Panc1 (cell line): ENCODE measurements around the gene BCAS3. TPM values are rescaled to one million over a fixed set of nuclear protein-coding genes. Genes with fewer than 3 reads are reported as not detected.

Experiments
- ATAC-seq: fragments of 200-7000 bp; cut with Tn5 transposase; 2 replicates; pipeline ENCODE4 v1.9.1; 2020; ENCODE audit warnings: mild to moderate bottlenecking, moderate library complexity
- BruUV-seq: library from RNA; stranded (reverse); fragments of 400-500 nt; replicated peaks from 2 replicates; lab custom pipeline; 2021; lab: Mats Ljungman, UMichigan
- CTCF ChIA-PET: fragments of 300-600 bp; sonication (Branson Sonifier 250); formaldehyde crosslinking; loops from one replicate; lab custom pipeline; 2022; ENCODE audit warnings: antibody characterized with exemption; lab: Charles Lee
- POLR2A ChIA-PET: fragments of 300-600 bp; sonication (Branson Sonifier 250); formaldehyde crosslinking; loops from one replicate; lab custom pipeline; 2022; ENCODE audit warnings: antibody characterized with exemption; lab: Charles Lee
- DNase-seq: peaks from one replicate; pipeline ENCODE4 v3.0.0-alpha.2; 2010; ENCODE audit warnings: low read depth, low spot score
- H3K27ac ChIP-seq: 2 replicates; pipeline ENCODE4 v1.5.1; 2011; ENCODE audit warnings: mild to moderate bottlenecking, low read length, inconsistent platforms
- H3K27me3 ChIP-seq: fragments of 200-500 bp; sonication (Bioruptor generic); 2 replicates; pipeline ENCODE4 v1.6.0; 2014; ENCODE audit warnings: low read length, inconsistent platforms; ENCODE audit not compliant: control insufficient read depth, insufficient read depth
- H3K36me3 ChIP-seq: fragments of 200-500 bp; sonication (Bioruptor generic); 2 replicates; pipeline ENCODE4 v1.5.1; 2014; ENCODE audit warnings: inconsistent platforms, mild to moderate bottlenecking, low read length, moderate library complexity; ENCODE audit not compliant: control insufficient read depth, insufficient read depth
- H3K4me1 ChIP-seq: 2 replicates; pipeline ENCODE4 v1.5.1; 2011; ENCODE audit warnings: inconsistent platforms, mild to moderate bottlenecking, low read length, moderate library complexity; ENCODE audit not compliant: control insufficient read depth, insufficient read depth
- H3K4me3 ChIP-seq, 2 experiments: 2 replicates each; pipeline ENCODE4 v1.5.1; 2011 to 2012; ENCODE audit warnings: low read depth in 2 of 2, low read length in 2 of 2, mild to moderate bottlenecking in 2 of 2, inconsistent platforms in 1 of 2, moderate library complexity in 1 of 2
- H3K9me3 ChIP-seq: fragments of 200-500 bp; sonication (Bioruptor generic); 2 replicates; pipeline ENCODE4 v1.5.1; 2014; ENCODE audit warnings: low read depth, mild to moderate bottlenecking, inconsistent platforms, low read length, moderate library complexity; ENCODE audit not compliant: control insufficient read depth, insufficient read depth
- CTCF ChIP-seq: fragments of 450-650 bp; IDR thresholded peaks from 2 replicates; pipeline ENCODE4 v1.5.1; 2017; ENCODE audit warnings: mild to moderate bottlenecking
- SIN3A ChIP-seq: IDR thresholded peaks from 2 replicates; pipeline ENCODE4 v1.6.1; 2012; ENCODE audit warnings: low read depth, mild to moderate bottlenecking, low read length, moderate library complexity, borderline replicate concordance; ENCODE audit not compliant: insufficient read depth
- TCF7L2 ChIP-seq: IDR thresholded peaks from 2 replicates; pipeline ENCODE4 v1.6.1; 2011; ENCODE audit warnings: mild to moderate bottlenecking, low read depth, low read length, inconsistent platforms
- in situ Hi-C: cut with HindIII; loops from 2 replicates; pipeline ENCODE4 v1.10.0; 2016; ENCODE audit warnings: low sequenced_read_pairs, low pct_unique_long_range_greater_than_20kb
- intact Hi-C: fragments of 100-400 bp; cut with micrococcal nuclease; formaldehyde crosslinking; loops from one replicate; pipeline ENCODE4 v1.10.0; 2022; ENCODE audit not compliant: unreplicated experiment
- total RNA-seq: library from RNA; stranded (reverse); gene quantifications from one replicate; pipeline ENCODE4 v1.2.1, GENCODE V29; 2021; ENCODE audit not compliant: unreplicated experiment
- TF ChIP-seq, protein P1 (sequence below), 2 experiments: IDR thresholded peaks; 2 replicates each; pipeline ENCODE4 v1.6.1; 2011 to 2012; ENCODE audit warnings: low read depth in 2 of 2, control low read depth in 1 of 2, low read length in 1 of 2, mild to moderate bottlenecking in 1 of 2, moderate library complexity in 1 of 2; ENCODE audit not compliant: insufficient read depth in 1 of 2

Gene BCAS3
- total RNA-seq, 1 experiment from 2014 or later = 9.3 TPM

- Histone ChIP-seq H3K27ac (no peak overlapping the region), H3K27me3 (no peaks in the 10 kb centered on the region), H3K9me3 (no peaks in the 10 kb centered on the region), H3K4me1 (no peaks in the 10 kb centered on the region), H3K36me3 (no peaks in the 10 kb centered on the region), H3K4me3 (no peak overlapping the region)
- TF ChIP-seq SIN3A (no peak), TCF7L2 (no peak), CTCF (peak; percentile 55)
- ChIA-PET CTCF (no interaction called here), POLR2A (no interaction called here)
- BruUV-seq = no TSS peak
- ATAC-seq = peak; percentile 63; the same call in 1 of the 2 replicates
- intact Hi-C loops = no loop called here
- peak; percentile 27 for DNase-seq
- in situ Hi-C loops = no loop called here
These were observed 35.8 kb upstream of the BCAS3 start for GRCh38 chr17:60641810-60642220.

DNA sequence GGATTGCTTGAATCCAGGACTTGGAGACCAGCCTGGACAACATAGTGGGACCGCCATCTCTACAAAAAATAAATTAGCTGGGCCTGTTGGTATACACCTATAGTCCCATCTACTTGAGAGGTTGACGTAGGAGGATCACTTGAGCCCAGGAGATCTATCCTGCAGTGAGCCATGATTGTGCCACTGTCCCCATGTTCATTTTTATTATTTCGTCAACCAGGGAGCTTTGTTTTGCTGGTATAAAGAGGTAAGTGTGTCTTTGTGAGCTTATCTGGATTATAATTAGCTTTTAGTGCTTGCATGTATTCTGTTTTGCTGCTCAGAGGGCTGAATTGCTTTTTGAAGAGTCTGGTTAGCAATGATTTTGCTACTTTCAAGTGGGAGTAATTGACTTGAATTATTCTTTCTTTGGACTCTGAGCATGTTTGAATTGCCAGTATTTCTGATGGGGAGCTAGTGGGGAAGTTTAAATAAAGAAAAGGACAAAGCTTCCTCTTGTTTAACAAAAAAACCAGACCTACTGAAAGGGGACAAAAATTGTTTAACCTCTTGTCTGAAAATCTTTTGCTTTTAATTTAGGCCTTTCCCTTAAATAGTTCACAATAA, 31.6 kb upstream of the BCAS3 start:
- TF ChIP-seq, protein P1, sequence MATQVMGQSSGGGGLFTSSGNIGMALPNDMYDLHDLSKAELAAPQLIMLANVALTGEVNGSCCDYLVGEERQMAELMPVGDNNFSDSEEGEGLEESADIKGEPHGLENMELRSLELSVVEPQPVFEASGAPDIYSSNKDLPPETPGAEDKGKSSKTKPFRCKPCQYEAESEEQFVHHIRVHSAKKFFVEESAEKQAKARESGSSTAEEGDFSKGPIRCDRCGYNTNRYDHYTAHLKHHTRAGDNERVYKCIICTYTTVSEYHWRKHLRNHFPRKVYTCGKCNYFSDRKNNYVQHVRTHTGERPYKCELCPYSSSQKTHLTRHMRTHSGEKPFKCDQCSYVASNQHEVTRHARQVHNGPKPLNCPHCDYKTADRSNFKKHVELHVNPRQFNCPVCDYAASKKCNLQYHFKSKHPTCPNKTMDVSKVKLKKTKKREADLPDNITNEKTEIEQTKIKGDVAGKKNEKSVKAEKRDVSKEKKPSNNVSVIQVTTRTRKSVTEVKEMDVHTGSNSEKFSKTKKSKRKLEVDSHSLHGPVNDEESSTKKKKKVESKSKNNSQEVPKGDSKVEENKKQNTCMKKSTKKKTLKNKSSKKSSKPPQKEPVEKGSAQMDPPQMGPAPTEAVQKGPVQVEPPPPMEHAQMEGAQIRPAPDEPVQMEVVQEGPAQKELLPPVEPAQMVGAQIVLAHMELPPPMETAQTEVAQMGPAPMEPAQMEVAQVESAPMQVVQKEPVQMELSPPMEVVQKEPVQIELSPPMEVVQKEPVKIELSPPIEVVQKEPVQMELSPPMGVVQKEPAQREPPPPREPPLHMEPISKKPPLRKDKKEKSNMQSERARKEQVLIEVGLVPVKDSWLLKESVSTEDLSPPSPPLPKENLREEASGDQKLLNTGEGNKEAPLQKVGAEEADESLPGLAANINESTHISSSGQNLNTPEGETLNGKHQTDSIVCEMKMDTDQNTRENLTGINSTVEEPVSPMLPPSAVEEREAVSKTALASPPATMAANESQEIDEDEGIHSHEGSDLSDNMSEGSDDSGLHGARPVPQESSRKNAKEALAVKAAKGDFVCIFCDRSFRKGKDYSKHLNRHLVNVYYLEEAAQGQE (IDR thresholded peaks at IDR 0.05; ENCODE audit: insufficient read depth in 1 of 2, low read depth in 2 of 2, low read length in 1 of 2) = no peak
- TF ChIP-seq CTCF (no peak), TCF7L2 (no peak)
- H3K36me3 ChIP-seq = no peaks in the 10 kb centered on the region; the same call in 1 of the 2 replicates
- in situ Hi-C loops (no loop called here), intact Hi-C loops (no loop called here)
- CTCF ChIA-PET = interaction anchor here (1.2 kb wide), 1 partner anchor 9 kb away, joined by 3 read pairs; no protein-coding TSS in a partner anchor
- no peak overlapping the region for H3K27ac ChIP-seq
- no peak overlapping the region for H3K4me3 ChIP-seq
- no peaks in the 10 kb centered on the region for H3K4me1 ChIP-seq
- POLR2A ChIA-PET = no interaction called here
- no TSS peak for BruUV-seq
- no peak for ATAC-seq
- DNase-seq = no peak
- H3K9me3 ChIP-seq = no peaks in the 10 kb centered on the region
- H3K27me3 ChIP-seq = no peaks in the 10 kb centered on the region
